Measurements from ENCODE around the gene CA12. TPM values are rescaled to one million over a fixed set of nuclear protein-coding genes. Genes with fewer than 3 reads are reported as not detected.

The CA12 gene
- total and polyA plus RNA-seq, 9 of the 15 experiments (the other 6 are each of a cell fraction or from before 2014, with no cell fraction given) = 0.01 to 0.78 (median 0.15) TPM; not detected in 1

DNA sequence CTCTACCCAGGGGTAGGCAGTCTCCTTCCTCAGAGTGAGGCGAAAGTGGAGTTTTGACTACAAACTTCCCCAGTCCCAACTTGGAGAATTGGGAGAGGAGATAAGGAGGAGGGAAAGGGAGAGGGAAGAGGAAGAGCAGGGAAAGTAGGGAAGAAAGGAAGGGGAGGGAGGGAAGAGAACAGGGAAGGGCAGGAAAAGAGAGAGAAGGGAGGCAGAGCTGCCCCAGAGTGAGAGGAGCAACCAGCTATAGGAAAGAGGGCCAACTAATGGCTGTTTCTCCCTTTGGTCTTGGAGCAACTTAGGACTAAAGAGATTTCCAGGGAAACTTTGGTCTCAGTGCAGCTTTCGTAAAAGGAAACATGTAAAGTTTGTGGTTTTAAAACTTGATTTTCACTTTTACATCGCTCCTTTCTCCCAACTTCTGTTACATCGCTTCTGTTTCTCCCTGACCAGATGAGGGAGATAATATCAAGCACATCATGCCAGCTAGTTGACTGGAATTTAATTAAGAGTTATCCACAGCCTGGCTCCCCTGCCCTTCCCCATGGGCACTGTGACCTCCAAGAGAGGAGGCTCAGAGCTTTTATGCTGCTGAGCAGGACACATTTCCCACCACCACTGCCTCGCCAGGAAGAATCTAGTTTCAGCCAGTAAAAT lies 1.4 kb downstream of the CA12 start:
- Histone ChIP-seq H3K4me1 (replicated peaks in 1 of 2; ENCODE audit: control insufficient read depth in 2 of 2, insufficient read depth in 2 of 2, low read length in 2 of 2) (peaks cover 0 to 7% of the 10 kb centered on the region in 2 experiments; a peak in 4 of 5 replicates), H3K27me3 (ENCODE audit: control insufficient read depth in 2 of 2, insufficient read depth in 2 of 2, low read length in 2 of 2) (no peaks in the 10 kb centered on the region), H2AFZ (ENCODE audit: low read depth, low read length) (0 out of 2 replicates have a peak overlapping the region, but pooled peaks have one; percentile 49), H3K36me3 (ENCODE audit: control insufficient read depth, insufficient read depth, low read length) (no peaks in the 10 kb centered on the region), H4K20me1 (replicated peaks; ENCODE audit: control insufficient read depth, insufficient read depth, low read length) (no peaks in the 10 kb centered on the region), H3K4me3 (no peak overlapping the region), H3K27ac (ENCODE audit: extremely low read depth, low read depth, low read length) (no peak overlapping the region), H3K79me2 (ENCODE audit: control insufficient read depth, insufficient read depth, low read length) (no peaks in the 10 kb centered on the region), H3K4me2 (ENCODE audit: insufficient read depth, low read length) (no peak overlapping the region), H3K9ac (ENCODE audit: insufficient read depth in 1 of 2, low read depth in 2 of 2, low read length in 2 of 2) (no peak overlapping the region; a peak in 1 of 4 replicates), H3K9me3 (replicated peaks; ENCODE audit: control insufficient read depth, insufficient read depth, low read depth, low read length) (no peaks in the 10 kb centered on the region), H3K9me1 (ENCODE audit: control insufficient read depth, insufficient read depth, low read length) (no peaks in the 10 kb centered on the region)
- no peak for ATAC-seq
- no peak for DNase-seq (ENCODE audit: extremely low read depth in 1 of 4, low spot score in 3 of 4)
- intact Hi-C loops (cut with micrococcal nuclease) = no loop called here
- in situ Hi-C loops (cut with MboI) = no loop called here
- ChIA-PET CTCF (ENCODE audit: low intra/inter-chr PET ratio) (no interaction called here), POLR2A (interaction anchor here (0.8 to 1.4 kb wide), 4 partner anchors 9 to 87 kb away, joined by 3 to 6 read pairs (median 4); no protein-coding TSS in a partner anchor)
- FAIRE-seq = no peak
- WGBS (ENCODE audit: insufficient coverage, low coverage, missing lambda C conversion rate) = 55% methylated on average over 5 of the region's 5 CpGs
- no peak for TF ChIP-seq ZNF695 (CRISPR knock-in tag; IDR thresholded peaks at IDR 0.05)
- TF ChIP-seq, protein P1, sequence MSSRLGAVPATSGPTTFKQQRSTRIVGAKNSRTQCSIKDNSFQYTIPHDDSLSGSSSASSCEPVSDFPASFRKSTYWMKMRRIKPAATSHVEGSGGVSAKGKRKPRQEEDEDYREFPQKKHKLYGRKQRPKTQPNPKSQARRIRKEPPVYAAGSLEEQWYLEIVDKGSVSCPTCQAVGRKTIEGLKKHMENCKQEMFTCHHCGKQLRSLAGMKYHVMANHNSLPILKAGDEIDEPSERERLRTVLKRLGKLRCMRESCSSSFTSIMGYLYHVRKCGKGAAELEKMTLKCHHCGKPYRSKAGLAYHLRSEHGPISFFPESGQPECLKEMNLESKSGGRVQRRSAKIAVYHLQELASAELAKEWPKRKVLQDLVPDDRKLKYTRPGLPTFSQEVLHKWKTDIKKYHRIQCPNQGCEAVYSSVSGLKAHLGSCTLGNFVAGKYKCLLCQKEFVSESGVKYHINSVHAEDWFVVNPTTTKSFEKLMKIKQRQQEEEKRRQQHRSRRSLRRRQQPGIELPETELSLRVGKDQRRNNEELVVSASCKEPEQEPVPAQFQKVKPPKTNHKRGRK (tag; IDR thresholded peaks at IDR 0.05) = peak; percentile 40; the same call in 1 of the 2 replicates
- no TSS peak for BruUV-seq (replicated peaks)
